ENCODE data around the gene TMEM263.

TMEM263 gene

GRCh38 chr12:106950591-106950990 is 5.1 kb upstream of the TMEM263 start:
- DNase-seq = no peak

GRCh38 chr12:106953352-106954250 is 2.1 kb upstream of the TMEM263 start:
- DNase-seq = no peak

- no peak for DNase-seq
Observed at GRCh38 chr12:106954462-106955376, 988 bp upstream of the TMEM263 start.

- peak; percentile 43 for DNase-seq
Observed at GRCh38 chr12:106956048-106956578, 406 bp downstream of the TMEM263 start.

GRCh38 chr12:106957583-106957982 is 1.9 kb downstream of the TMEM263 start:
- no peak for DNase-seq

- no peak for DNase-seq
Observed at GRCh38 chr12:106960443-106960842, 4.7 kb downstream of the TMEM263 start.

GRCh38 chr12:106962286-106962685 is 6.6 kb downstream of the TMEM263 start:
- no peak for DNase-seq

- no peak for DNase-seq
Observed at GRCh38 chr12:106964526-106964925, 8.8 kb downstream of the TMEM263 start.

GRCh38 chr12:106971065-106971464 is 15.4 kb downstream of the TMEM263 start:
- DNase-seq = no peak

- no peak for DNase-seq
Observed at GRCh38 chr12:106973545-106973944, 17.8 kb downstream of the TMEM263 start.

- no peak for DNase-seq
Observed at GRCh38 chr12:106974511-106974910, 18.8 kb downstream of the TMEM263 start.

GRCh38 chr12:106975098-106975497 is 19.4 kb downstream of the TMEM263 start:
- no peak for DNase-seq

- DNase-seq = peak; percentile 9
Observed at GRCh38 chr12:106975993-106976658, 20.4 kb downstream of the TMEM263 start.

GRCh38 chr12:106976668-106977067 is 21.0 kb downstream of the TMEM263 start:
- no peak for DNase-seq

- no peak for DNase-seq
Observed at GRCh38 chr12:106978035-106978800, 22.5 kb downstream of the TMEM263 start.

- DNase-seq = no peak
Observed at GRCh38 chr12:106980944-106981343, 25.2 kb downstream of the TMEM263 start.

GRCh38 chr12:106981788-106982187 is 26.1 kb downstream of the TMEM263 start:
- DNase-seq = no peak

GRCh38 chr12:106982229-106982628 is 26.5 kb downstream of the TMEM263 start:
- no peak for DNase-seq

GRCh38 chr12:106984588-106985137 is 29.0 kb downstream of the TMEM263 start:
- DNase-seq = peak; percentile 92

GRCh38 chr12:106985479-106985878 is 29.8 kb downstream of the TMEM263 start:
- no peak for DNase-seq

- DNase-seq = peak; percentile 24
Observed at GRCh38 chr12:106986135-106986534, 30.4 kb downstream of the TMEM263 start.
